Kasumi-1 (cell line): ENCODE results near the gene PXMP2.

ENCODE experiments used
- DNase-seq, 2 experiments: peaks; one replicate each; lab custom pipeline; 2025; lab: John Stamatoyannopoulos, UW

Gene PXMP2

DNA sequence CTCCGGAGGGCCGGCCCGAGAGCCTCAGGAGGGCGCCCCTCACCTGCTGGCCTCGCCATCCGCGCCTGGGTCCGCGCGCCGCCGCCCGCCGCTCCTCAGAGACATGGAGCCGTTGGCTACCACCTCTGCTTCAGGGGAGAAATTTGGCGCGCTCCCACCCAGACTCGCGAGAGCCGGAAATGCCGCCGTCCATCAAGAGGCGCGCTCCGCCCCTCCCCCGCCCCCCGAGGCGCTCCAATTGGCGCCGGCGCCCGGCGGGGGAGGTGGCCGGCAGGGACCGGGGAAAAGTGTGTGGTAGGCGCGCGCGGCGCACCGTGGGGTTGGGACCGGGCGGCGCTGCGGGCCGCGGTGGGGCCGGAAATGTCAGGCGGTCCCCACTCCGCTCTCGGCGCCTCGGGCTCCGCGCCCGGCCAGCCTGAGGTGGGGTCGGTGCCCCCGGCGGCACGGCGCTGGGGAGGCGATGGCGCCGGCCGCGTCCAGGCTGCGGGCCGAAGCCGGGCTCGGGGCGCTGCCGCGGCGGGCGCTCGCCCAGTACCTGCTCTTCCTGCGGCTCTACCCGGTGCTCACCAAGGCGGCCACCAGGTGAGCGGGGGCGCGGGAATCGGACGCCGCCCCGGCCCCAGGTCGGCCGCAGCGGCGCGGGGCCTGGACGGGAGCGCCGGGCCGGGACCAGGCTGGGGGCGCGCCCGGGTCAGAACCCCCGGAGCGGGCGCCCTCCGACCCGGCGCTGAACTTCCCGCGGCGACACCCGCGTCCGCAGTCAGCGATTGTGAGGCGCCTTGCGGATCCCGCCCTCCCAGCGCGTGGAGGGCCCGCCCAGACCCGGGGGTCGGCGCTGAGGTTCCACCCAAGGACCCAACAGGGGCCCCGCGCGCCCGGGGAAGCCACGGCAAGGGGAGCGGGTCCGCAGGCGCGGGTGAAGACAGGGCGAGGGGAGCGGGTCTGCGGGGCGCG is at the start of gene PXMP2, which contains the start of gene POLE:
PXMP2 (plus strand) TSS at position 377 of the 954 bp plus-strand sequence; CDS start at position 461, 84 bp downstream.
POLE (minus strand) TSS at position 132 of the 954 bp plus-strand sequence; CDS start at position 105, 27 bp downstream.
- peak; percentile 89 to 93 for DNase-seq

DNA sequence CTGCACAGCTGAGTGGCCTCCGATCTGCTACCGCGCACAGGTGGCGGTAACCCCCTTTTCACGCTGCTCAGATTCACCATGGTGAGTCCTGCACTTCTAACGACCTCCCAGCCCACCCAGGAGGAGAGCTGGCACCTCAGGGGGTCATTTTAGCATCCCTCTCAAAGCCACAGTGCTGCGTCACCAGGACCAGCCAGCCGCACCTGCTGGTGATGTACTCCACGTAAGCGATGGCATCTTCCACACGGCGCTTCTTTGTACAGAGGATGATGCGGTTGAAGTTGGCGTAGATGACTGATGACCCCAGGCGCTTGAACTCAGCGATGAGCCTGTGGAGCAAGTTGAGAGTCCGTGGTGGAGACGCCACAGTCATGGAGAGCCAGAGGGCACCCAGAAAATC is 49.6 kb upstream of the PXMP2 start:
- no peak for DNase-seq

DNA sequence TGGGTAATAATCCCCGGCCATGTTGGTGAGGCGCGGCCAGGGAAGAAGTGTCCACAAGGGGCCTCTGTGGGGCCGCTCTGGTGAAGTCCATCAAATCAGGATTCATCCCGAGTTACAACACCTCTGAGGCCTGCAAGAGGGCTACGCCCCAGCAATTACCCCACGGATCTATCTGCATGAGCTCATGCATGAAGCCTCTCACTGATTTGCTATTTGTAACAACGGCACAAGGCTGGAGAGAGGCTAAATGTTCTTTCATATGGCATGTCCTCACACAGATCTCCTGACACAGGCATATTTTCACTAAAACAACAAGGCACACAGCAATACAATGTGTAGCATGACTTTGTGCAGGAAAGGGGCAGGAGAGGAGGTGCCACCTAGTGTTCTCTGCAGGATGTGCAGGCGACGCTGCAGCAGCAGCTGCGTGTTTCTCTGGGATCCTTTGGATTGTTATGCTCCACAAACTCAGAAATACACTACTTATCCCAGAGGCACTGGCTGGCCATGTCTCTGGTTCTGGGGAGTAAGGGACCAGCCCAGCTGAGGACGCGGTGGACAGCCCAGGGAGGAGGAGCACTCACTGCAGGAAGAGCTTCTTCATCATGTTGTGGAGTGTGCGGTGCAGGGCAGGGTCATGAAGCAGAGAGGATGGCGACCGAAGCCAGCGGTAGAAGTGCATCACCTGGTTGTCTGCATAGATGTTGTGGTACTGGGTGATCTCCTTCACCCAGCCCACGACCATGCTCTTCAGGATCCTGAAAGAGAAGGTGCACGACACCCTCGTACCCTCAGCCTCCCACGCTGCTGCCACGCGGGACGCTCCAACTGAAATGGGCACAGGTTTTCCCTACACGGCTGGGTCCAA is 48.6 kb upstream of the PXMP2 start:
- peak; percentile 44 to 61 for DNase-seq

DNA sequence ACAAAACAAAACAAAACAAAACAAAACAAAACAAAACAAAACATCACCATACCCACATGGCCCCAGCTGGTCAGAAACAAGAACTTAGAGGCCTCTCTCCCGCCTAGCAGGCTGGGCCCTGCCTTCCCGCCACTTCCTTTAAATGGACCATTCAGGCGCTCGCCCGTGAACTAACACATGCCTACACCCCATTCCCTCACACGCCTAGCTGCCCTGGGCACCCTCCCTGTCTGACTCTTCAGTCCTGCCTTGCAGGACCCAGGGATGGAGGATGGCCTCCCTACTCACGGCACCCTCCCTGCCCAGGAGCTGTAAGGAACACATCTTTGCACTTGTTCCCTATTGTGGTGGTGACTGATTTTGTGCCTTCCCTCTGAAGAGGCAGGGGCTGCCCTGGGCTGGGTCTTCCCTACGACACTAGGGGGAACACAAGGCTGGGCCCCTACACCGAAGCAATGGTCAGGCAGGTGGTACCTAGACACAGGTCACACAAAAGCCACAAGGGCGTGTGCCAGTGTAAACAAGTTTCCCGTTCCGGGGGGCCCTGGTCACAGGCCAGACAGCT is 47.3 kb upstream of the PXMP2 start:
- no peak for DNase-seq

DNA sequence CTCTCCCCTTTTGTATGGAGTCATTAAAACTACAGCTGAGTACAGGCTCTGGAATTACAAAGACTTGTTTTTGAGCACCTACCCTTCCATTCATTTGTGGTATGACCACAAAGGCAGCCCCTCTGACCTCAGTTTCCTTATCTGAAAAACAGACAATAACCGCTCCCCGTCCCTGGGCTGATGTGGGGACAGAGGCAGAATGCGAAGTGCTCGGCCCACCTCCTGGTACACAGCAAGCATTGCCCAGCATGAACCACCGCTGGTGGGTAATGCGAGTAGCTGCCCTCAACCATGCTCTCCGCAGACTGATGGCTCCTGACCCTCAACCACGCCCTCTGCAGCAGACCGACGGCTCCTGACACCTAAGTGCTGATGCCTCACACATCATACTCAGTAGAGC is 46.5 kb upstream of the PXMP2 start:
- no peak for DNase-seq

DNA sequence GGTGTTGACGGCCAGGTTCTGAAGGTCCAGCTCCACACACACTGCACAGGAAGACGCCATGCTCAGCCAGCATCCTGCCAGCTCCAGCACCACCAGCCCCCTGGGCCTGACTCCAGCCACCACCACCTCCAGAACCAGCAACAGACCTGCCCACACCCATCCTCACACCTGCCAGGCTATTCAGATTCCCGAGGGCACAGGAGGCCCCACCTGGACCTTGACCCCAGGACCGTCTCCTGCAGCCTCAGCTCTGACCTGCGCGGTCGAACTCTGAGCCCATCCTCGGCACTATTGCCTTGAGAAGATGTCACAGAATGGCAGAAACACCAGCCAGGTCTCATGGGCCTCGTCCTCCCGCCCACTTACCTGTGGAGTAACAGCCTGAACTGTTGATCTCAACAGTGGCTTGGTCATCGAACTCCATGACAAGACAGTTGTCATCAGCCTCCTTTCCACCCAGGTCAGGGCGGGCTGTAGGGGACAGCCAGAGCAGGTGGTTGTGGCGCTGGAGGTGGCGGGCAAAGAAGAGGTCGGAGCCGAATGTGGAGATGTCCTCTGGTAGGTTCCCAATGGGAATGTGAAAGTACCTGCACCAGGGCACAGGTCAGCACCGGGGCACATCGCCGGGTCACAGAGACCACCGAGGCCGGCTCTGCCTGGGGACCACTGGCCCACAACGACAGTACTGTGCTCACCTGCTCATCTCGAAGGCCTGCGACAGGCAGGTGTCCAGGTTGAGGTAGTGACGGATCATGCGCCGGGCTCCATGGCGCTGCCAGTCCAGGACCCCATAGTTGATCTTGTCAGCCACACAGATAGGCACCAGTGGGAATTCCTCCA is 45.4 kb upstream of the PXMP2 start:
- no peak for DNase-seq

DNA sequence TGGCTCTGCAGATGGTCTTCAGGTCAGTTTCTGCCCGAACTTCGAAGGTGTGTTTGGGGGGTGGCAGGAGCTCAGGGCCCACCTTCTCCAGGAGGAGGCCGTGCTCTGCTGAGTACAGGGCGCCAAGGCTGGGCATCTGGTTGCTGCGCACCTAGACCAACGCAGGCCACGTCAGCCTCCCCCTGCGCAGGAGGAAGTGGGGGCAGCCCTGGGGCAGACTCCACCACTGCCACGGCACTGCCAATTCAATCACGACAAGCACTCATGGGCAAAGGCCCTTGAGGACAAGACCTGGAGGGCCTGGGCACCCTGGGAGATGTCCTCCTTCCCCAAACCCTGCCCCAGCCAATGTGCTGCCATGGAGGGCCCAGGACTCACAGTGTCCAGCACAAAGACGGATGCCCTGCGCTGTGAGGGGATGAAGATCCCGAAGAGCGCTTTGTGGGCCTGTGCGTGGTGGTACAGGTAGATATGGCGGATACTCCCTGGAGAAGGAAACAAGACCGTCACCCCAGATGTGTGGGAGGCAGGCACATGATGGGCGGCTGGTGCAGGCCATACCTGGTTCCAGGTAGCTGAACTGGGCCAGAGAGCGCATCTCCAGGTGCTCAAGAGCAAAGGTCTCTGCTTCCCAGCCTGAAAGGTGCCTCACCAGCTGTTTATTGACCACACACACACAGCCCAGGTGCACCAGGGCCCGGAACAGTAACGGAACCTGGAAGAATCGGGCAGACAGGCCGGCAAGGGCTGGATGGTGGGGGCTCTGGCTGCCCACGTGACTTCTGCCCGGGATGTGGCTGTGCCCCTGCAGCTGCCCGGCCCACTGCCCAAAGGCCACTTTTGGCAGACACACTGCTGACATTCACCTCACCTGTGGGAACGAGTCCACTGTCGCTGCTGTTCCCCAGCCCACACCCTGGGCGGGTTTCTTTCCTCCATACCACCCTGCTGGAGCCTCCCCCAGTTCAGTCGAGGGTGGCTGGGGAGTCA is 44.2 kb upstream of the PXMP2 start:
- DNase-seq = no peak

DNA sequence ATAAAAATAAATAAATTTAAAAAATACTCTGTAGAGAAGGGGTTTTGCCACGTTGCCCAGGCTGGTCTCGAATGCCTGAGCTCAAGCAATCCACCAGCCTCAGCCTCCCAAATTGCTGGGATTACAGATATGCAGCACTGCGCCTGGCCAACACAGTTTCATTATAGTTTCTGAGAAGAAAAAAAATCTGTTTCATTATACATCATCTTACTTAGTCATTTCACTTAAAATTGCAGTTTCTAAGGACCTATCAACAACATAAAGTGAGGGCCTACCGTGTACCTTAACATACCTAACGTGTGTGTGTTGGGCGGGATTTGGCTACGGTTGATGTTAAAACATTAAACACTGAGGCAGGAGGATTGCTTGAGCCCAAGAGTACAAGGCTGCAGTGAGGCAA is 40.5 kb upstream of the PXMP2 start:
- DNase-seq = no peak

DNA sequence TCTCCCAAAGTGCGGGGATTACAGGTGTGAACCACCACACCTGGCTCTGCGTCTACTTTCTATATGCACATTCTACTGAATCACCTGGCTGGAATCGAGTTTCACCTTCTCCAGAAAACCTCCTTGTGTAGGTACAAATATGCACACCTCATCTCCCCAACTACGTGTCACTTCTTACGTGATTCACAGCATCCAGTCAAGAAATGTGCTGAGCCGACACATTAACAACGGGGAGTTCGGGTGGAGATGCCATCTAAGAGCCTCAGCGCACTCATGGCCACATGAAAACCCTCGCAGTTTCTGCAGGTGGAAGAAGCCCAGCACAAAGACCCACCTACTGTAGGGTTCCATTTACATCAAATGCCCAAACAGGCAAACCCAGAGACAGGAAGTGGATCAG is 39.5 kb upstream of the PXMP2 start:
- DNase-seq = no peak

DNA sequence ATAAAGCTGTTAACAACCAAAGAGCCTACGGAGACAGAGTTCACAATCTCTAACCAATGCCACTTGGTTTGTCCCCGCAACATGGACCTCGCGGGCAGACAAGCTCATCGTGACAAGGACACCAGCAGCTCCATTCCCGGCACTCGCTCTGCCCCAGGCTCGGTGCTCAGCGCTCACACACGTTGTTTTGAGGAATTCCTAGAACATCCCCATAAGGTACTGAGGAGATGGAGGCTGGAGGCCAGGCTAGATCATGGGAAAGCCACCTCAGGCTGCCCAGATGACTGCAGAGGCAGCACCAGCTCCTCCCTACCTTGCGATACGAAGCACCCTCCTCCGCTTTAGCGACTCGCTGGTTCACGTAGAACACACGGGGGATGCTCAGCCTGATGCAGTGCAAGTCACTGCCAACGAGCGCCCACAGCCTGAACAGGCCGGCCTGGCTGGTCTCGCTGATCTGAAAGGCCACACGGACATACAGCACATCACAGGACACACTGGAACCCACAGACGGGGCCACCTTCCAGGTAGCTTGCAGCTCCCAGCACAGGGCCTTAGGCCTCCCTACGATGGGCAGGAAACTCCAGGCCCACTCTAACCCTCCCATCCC is 38.7 kb upstream of the PXMP2 start:
- no peak for DNase-seq

DNA sequence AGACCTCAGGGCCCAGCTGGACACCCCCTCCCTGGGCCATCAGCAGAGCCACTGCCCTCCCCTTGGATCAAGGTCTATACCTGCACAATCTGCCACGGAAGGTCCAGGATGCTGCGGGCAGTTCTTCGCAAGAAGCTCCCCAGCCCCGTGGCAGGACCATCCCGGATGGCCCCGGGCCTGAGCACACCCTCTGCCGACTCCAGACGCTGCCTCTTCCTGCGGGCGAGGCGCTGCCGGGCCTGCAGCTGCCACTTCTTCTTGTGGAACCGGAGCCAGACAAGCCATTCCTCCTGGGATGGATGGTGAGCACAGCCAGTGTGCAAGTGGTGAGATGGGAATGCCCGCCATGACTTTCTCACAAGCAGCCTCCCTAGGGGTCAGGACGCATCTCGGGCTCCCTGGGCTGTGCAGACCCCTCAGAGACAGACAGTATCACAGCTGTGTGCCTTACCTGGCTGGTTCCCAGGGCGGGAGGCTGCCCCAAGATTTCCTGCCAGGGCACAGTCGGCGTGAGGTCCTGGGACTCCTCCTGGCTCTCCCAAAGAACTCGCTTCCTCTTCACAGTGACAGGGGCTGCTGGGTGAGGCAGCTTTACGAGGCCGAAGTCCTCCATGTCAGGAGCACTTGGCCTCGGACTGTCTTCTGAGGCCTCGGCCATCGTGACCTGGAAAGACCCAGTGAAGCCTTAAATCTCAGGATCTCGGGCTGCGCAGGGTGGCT is 38.0 kb upstream of the PXMP2 start:
- DNase-seq = no peak

DNA sequence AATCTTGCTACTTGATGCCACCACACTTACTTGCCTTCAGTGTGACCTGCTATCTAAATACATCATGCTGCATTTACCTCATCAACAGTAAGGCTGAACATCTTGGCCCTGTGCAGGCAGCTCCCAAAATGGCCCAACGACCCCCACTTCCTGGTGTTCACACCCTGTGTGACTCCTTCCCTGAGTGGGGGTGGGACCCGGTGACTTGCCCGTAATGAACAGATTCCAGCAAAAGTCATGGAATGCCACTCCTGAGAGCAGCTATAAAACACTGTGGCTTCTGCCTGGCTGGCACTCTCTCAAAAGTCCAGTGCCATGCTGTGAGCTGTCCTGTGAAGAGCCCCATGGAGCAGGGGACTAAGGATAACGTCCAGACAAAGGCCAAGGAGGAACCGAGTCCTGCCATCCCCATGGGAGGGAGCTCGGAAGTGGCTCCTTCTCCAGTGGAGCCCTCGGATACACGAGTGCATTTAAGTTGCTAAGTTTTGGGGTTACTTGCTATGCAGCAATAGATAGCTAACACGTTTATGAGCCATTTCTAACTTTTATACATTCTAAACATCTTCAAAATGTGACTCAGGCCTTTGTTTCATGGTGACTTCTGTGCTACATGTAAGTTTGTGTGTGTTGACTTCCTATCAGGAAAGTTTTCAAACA is 35.8 kb upstream of the PXMP2 start:
- peak; percentile 72 to 100 for DNase-seq

DNA sequence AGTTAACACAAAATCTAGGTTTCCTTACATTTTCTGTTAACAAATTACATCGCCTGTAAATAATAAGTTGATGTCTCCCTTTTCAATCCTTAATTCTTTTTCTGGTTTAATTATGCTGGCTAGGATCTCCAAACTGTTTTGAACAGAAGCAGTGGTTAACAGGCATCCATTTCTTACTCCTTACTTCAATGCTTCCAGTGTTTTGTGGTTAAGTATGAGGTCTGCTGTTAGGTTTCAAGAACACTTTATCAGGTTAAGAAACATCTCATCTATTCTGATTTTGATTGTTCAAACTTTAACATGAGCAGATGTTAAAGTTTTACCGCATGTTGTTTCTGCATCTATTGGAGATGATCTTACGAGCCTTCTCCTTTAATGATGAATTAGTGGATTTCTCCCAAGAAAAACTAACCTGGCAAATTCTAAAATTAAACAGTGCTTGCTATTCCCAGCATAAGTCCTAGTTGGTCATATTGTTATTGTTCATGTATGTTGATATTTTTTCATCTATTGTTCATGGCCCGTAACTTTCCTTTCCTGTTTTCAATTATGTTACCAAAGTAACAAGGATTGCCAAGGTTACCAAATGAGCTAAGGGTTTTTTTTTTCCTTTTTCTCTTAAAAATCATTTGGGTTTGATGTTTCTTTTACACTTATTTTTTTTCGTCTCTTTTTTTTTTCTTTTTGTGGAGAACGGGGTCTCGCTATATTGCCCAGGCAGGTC is 33.7 kb upstream of the PXMP2 start:
- DNase-seq = no peak

DNA sequence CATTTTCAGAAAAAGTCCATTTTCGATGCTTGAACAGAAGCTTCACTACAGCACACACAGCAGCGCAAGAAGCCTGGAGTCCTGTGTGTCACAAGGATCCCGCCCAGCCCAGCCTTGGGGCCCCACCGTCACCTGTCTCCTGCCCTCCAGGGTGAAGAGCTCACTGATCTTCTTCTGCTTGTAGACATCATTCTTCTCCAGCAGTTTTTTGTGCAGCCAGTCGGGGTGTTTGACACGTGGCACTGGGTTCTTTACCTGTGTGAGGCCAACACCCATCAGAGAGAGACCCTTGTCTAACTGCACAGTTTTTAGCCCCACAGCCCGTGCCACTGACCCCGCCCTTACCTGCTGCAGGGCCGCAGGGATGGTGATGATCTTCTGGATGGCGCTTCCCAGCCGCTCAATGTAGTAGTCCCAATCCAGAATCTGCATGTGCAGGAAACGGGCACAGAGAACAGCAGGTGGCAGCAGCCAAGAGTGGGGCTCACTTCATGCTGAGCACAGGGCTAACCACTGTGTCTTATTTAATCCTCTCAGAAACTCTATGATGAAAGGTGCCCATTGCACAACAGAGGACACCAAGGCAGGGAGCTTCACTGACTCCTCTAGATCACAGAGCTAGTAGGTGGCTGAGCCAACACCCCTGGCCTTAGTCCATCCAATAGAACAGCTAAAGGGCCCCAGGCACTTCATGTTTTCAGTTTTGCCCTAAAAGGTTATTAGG is 30.2 kb upstream of the PXMP2 start:
- DNase-seq = peak in 1 of 2 experiments; percentile 17

DNA sequence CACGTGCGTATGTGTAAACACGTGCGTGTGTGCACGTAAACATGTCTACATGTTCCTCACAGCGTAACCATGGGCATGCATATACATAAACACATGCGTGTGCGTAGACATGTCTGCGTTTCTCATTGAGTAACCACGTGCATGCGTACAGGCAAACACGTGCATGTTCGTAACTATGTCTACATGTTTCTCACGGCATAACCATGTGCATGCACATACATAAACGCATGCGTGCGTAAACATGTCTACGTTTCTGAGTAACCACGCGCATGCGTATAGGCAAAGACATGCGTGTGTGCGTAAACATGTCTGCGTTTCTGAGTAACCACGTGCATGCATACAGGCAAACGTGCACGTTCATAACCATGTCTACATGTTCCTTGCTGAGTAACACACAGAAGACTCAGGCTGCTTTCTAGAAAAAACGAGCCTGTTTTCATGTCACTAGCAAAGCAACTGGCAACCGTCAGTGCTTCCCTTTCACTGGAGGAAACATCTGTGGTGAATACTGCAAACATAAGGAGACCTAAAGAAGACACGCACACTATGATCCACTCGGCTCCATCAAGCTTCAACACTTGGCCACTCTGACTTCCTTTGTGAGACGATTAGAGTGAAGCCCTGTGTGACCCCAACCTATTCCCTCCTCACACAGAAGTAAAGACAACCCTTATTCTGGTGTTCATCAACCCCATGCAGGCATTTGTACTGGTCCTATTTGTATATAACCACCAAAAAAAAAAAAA is 29.1 kb upstream of the PXMP2 start:
- peak; percentile 88 to 90 for DNase-seq

DNA sequence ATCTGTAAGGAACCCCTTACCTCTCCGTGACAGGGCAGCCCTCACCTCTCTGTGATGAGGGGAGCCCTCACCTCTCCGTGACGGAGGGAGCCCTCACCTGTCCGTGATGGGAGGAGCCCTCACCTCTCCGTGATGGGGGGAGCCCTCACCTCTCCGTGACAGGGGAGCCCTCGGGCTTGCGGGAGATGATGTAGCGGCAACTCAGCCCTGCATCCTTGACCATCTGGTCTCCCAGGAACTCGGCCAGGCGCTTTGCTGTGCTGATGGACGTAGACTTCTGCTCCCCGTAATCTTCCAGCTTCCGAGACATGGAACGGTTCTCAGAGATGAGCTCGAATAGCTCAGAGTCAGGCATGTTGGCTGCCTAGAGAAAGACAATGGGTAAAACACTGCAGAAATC is 28.2 kb upstream of the PXMP2 start:
- DNase-seq = no peak
